Activated CD8-positive, alpha-beta memory T cell treated with anti-CD3 and anti-CD28 coated beads for 24 hours (primary cell): ENCODE measurements around the gene TMEM200B.
"Not testable (repeated sequence)": the region's sequence is repeated elsewhere in the genome, so short reads cannot be mapped to it uniquely, and the experiment has no call there.

Experiments
- DNase-seq: peaks from one replicate; pipeline ENCODE4 v3.0.0-alpha.2; 2020

TMEM200B gene

GRCh38 chr1:29133861-29134694 is 10.4 kb upstream of the TMEM200B start:
- no peak for DNase-seq

GRCh38 chr1:29131056-29131455 is 7.4 kb upstream of the TMEM200B start:
- DNase-seq: not testable (repeated sequence)

- DNase-seq: no peak
Measured at GRCh38 chr1:29129916-29130315, 6.2 kb upstream of the TMEM200B start.

GRCh38 chr1:29128739-29129138 is 5.0 kb upstream of the TMEM200B start:
- DNase-seq: no peak

- DNase-seq: no peak
Measured at GRCh38 chr1:29126198-29126597, 2.5 kb upstream of the TMEM200B start.

GRCh38 chr1:29125788-29126187 is 2.1 kb upstream of the TMEM200B start:
- no peak for DNase-seq

- no peak for DNase-seq
Measured at GRCh38 chr1:29125237-29125641, 1.5 kb upstream of the TMEM200B start.

GRCh38 chr1:29124366-29125236 is 898 bp upstream of the TMEM200B start:
- peak; percentile 88 for DNase-seq

GRCh38 chr1:29123053-29123886 is 433 bp downstream of the TMEM200B start:
- peak; percentile 72 for DNase-seq

- DNase-seq: no peak
Measured at GRCh38 chr1:29122682-29123052, 1.0 kb downstream of the TMEM200B start.

GRCh38 chr1:29121936-29122681 is 1.6 kb downstream of the TMEM200B start:
- DNase-seq: no peak

- no peak for DNase-seq
Measured at GRCh38 chr1:29121516-29121935, 2.2 kb downstream of the TMEM200B start.

GRCh38 chr1:29120947-29121485 is 2.7 kb downstream of the TMEM200B start:
- peak; percentile 85 for DNase-seq

- DNase-seq: no peak
Measured at GRCh38 chr1:29120367-29120766, 3.3 kb downstream of the TMEM200B start.

GRCh38 chr1:29119121-29119929 is 4.4 kb downstream of the TMEM200B start:
- DNase-seq: no peak

- no peak for DNase-seq
Measured at GRCh38 chr1:29117381-29117780, 6.3 kb downstream of the TMEM200B start.

- DNase-seq: no peak
Measured at GRCh38 chr1:29114654-29115053, 9.0 kb downstream of the TMEM200B start.

GRCh38 chr1:29113413-29114117 is 10.1 kb downstream of the TMEM200B start:
- DNase-seq: no peak

GRCh38 chr1:29112705-29113412 is 10.8 kb downstream of the TMEM200B start:
- no peak for DNase-seq

- peak; percentile 4 for DNase-seq
Measured at GRCh38 chr1:29108041-29108440, 15.7 kb downstream of the TMEM200B start.
